Measurements from ENCODE around the gene STRN. TPM values are rescaled to one million over a fixed set of nuclear protein-coding genes. Genes with fewer than 3 reads are reported as not detected.
A peak's percentile ranks its signal among the peaks of the same experiment; 100 is the strongest.
"Not testable (repeated sequence)": the region's sequence is repeated elsewhere in the genome, so short reads cannot be mapped to it uniquely, and the experiment has no call there.

The STRN gene
- total RNA-seq, 2 donors from 2014 or later = 7.3 to 12.7 TPM

DNA sequence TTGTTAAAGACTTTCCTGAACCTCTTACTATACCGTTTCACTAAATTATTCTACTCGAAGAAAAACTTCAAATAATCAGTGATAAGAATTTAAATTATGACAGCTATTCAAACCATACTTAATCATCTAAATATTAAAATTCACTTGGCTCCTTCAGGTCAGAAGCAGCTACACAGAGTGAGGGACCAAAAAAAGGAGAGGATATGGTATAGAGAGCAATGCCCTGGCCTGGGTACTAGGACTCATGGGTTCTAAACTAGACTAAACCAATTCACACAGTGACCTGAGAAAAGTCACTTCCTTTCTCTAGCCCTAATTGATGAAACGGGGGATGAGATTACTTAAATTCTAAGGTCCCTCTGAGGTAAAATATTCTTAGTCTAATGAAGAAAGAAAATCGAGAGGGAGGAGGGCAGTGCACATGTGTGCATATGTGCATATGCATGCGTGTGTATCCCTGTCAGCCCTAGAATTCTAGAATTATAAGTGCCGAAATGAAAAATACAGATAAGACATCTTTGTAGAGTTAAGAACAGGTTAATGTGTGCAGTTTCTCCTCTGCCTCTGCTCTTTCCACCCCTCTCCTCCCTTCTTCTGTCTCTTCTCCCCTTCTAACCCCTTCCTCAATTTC lies 11.2 kb downstream of the STRN start:
- H3K36me3 ChIP-seq (replicated peaks in 1 of 2; ENCODE audit: insufficient read depth in 1 of 2, low read depth in 2 of 2) = no peaks in the 10 kb centered on the region
- WGBS, 2 donors = 67 to 71% methylated on average over 6 of the region's 6 CpGs
- H3K27me3 ChIP-seq = no peaks in the 10 kb centered on the region
- H3K9me3 ChIP-seq = no peaks in the 10 kb centered on the region
- TF ChIP-seq POLR2A (IDR thresholded peaks at IDR 0.05) = no peak
- TF ChIP-seq, protein P1, sequence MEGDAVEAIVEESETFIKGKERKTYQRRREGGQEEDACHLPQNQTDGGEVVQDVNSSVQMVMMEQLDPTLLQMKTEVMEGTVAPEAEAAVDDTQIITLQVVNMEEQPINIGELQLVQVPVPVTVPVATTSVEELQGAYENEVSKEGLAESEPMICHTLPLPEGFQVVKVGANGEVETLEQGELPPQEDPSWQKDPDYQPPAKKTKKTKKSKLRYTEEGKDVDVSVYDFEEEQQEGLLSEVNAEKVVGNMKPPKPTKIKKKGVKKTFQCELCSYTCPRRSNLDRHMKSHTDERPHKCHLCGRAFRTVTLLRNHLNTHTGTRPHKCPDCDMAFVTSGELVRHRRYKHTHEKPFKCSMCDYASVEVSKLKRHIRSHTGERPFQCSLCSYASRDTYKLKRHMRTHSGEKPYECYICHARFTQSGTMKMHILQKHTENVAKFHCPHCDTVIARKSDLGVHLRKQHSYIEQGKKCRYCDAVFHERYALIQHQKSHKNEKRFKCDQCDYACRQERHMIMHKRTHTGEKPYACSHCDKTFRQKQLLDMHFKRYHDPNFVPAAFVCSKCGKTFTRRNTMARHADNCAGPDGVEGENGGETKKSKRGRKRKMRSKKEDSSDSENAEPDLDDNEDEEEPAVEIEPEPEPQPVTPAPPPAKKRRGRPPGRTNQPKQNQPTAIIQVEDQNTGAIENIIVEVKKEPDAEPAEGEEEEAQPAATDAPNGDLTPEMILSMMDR (IDR thresholded peaks at IDR 0.05) = no peak
- intact Hi-C loops (cut with DNase I) = no loop called here
- no peak for DNase-seq
- H3K27ac ChIP-seq = no peak overlapping the region
- peaks cover 24% of the 10 kb centered on the region for H3K4me1 ChIP-seq
- no peak overlapping the region for H3K4me3 ChIP-seq
- ATAC-seq = no peak

GRCh38 chr2:36952748-36953197 lies 13.6 kb downstream of the STRN start:
- peak in 3 of 4 donors; percentile 36 to 50 (median 44) for DNase-seq
- Histone ChIP-seq H3K4me1 (peaks cover 28% of the 10 kb centered on the region), H3K36me3 (replicated peaks in 1 of 2; ENCODE audit: insufficient read depth in 1 of 2, low read depth in 2 of 2) (no peaks in the 10 kb centered on the region), H3K27me3 (no peaks in the 10 kb centered on the region), H3K27ac (peak overlapping the region in 3 of 4 donors; percentile 40 to 74 (median 69)), H3K9me3 (no peaks in the 10 kb centered on the region), H3K4me3 (no peak overlapping the region)
- peak in 1 of 3 donors; percentile 12 for TF ChIP-seq POLR2A (IDR thresholded peaks at IDR 0.05)
- TF ChIP-seq, protein P1 (IDR thresholded peaks at IDR 0.05) = no peak
- intact Hi-C loops (cut with DNase I) = no loop called here
- 50 to 59% methylated on average over 3 of the region's 3 CpGs for WGBS, 2 donors
- ATAC-seq = peak; percentile 88

- Histone ChIP-seq H3K9me3 (no peaks in the 10 kb centered on the region), H3K4me3 (no peak overlapping the region), H3K36me3 (replicated peaks in 1 of 2; ENCODE audit: insufficient read depth in 1 of 2, low read depth in 2 of 2) (no peaks in the 10 kb centered on the region), H3K4me1 (peaks cover 28% of the 10 kb centered on the region), H3K27ac (peak overlapping the region in 3 of 4 donors; percentile 40 to 74 (median 69)), H3K27me3 (no peaks in the 10 kb centered on the region)
- intact Hi-C loops (cut with DNase I) = no loop called here
- TF ChIP-seq POLR2A (IDR thresholded peaks at IDR 0.05) = no peak
- TF ChIP-seq, protein P1 (IDR thresholded peaks at IDR 0.05) = no peak
- WGBS, 2 donors = 92 to 95% methylated on average over 7 of the region's 7 CpGs
- DNase-seq (no peak), ATAC-seq (no peak)
Observed at GRCh38 chr2:36951574-36951973, 14.8 kb downstream of the STRN start.

DNA sequence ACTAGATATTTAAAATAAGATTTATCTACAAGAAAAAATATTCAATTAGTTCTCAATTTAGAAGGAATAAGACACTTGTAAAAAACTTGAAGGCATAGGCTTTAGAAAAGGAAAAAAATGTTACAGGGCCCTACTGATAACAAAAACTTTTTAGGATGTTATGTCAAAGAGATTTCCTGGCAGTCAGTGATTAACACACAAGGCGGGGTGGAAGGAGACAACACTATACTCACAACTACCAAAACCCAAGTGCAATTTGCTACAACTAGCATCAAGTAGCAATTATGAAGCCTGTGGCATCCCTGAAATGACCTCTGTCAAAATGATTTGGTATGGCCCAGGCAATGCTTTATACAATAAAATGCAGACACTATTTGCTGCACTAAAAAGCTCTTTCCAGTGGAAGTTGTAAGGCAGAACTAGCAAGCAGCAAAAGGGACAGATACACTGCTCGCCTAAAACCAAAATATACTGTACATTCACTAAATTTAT lies 15.3 kb downstream of the STRN start:
- H3K27ac ChIP-seq = peak overlapping the region in 2 of 4 donors; percentile 40 to 74
- TF ChIP-seq POLR2A (IDR thresholded peaks at IDR 0.05) = no peak
- TF ChIP-seq, protein P1 (IDR thresholded peaks at IDR 0.05) = no peak
- ATAC-seq (no peak), DNase-seq (no peak)
- no peak overlapping the region for H3K4me3 ChIP-seq
- 94 to 98% methylated on average over 2 of the region's 2 CpGs for WGBS, 2 donors
- H3K27me3 ChIP-seq = no peaks in the 10 kb centered on the region
- no peaks in the 10 kb centered on the region for H3K9me3 ChIP-seq
- intact Hi-C loops (cut with DNase I) = no loop called here
- H3K36me3 ChIP-seq (replicated peaks in 1 of 2; ENCODE audit: insufficient read depth in 1 of 2, low read depth in 2 of 2) = no peaks in the 10 kb centered on the region
- H3K4me1 ChIP-seq = peaks cover 28% of the 10 kb centered on the region

DNA sequence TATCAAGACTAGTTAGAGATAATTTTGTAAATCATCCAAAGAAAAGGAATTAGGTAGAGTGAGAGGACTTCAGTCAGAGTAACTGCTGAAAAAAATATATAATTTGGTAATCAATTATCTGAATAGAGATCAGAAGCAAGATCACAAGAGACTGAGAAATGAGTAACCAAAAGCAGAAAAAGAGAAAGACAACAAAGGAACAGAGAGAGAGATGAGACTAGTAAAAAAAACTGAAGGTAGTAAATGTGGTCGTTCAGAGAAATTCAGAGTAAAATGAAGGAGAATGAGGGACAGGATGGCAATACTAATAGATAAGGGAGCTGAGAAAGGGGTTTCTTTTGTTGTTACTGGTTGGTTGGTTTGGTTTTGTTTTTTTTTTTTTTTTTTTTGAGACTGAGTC lies 16.5 kb downstream of the STRN start:
- H3K27me3 ChIP-seq = no peaks in the 10 kb centered on the region
- H3K27ac ChIP-seq = peak overlapping the region in 1 of 4 donors; percentile 4
- TF ChIP-seq, protein P1 (IDR thresholded peaks at IDR 0.05) = no peak
- TF ChIP-seq POLR2A (IDR thresholded peaks at IDR 0.05) = no peak
- H3K36me3 ChIP-seq (replicated peaks in 1 of 2; ENCODE audit: insufficient read depth in 1 of 2, low read depth in 2 of 2) = no peaks in the 10 kb centered on the region
- H3K9me3 ChIP-seq = no peaks in the 10 kb centered on the region
- intact Hi-C loops (cut with DNase I) = no loop called here
- ATAC-seq (no peak), DNase-seq (no peak)
- WGBS, 2 donors = 66 to 93% methylated on average over 1 of the region's 1 CpG
- no peak overlapping the region for H3K4me3 ChIP-seq
- H3K4me1 ChIP-seq = peaks cover 28% of the 10 kb centered on the region

- H3K9me3 ChIP-seq; DNase-seq; H3K4me1 ChIP-seq; H3K36me3 ChIP-seq (replicated peaks in 1 of 2; ENCODE audit: insufficient read depth in 1 of 2, low read depth in 2 of 2); H3K27ac ChIP-seq; H3K4me3 ChIP-seq; H3K27me3 ChIP-seq; ATAC-seq; intact Hi-C loops (cut with DNase I): not testable (repeated sequence)
- WGBS, 2 donors = 87 to 97% methylated on average over 10 of the region's 10 CpGs
Observed at GRCh38 chr2:36945240-36945639, 21.1 kb downstream of the STRN start.
